AG10803 (cell line): ENCODE data around the gene KDM2A.
A peak's percentile ranks its signal among the peaks of the same experiment; 100 is the strongest.
"Not testable (repeated sequence)": the region's sequence is repeated elsewhere in the genome, so short reads cannot be mapped to it uniquely, and the experiment has no call there.

Experiments used
- DNase-seq: peaks from one replicate; pipeline ENCODE4 v3.0.0; 2010; ENCODE audit warnings: low read depth
- H3K4me3 ChIP-seq: 2 replicates; pipeline ENCODE4 v1.5.1; 2011; ENCODE audit warnings: mild to moderate bottlenecking, low read length, control low read depth
- CTCF ChIP-seq: conservative IDR thresholded peaks from 2 replicates; pipeline ENCODE4 v1.5.1; 2011; ENCODE audit warnings: mild to moderate bottlenecking, low read length, control low read depth, inconsistent platforms

KDM2A gene

GRCh38 chr11:67211656-67212436 lies 92.8 kb downstream of the KDM2A start:
- DNase-seq, result no peak
- no peak for TF ChIP-seq CTCF
- no peak overlapping the region for H3K4me3 ChIP-seq

- no peak overlapping the region for H3K4me3 ChIP-seq
- no peak for DNase-seq
- no peak for TF ChIP-seq CTCF
Observed at GRCh38 chr11:67213178-67213621, 94.1 kb downstream of the KDM2A start.

GRCh38 chr11:67227726-67228125 lies 108.7 kb downstream of the KDM2A start:
- no peak for TF ChIP-seq CTCF
- H3K4me3 ChIP-seq, result no peak overlapping the region
- DNase-seq, result no peak

- peak; percentile 16 for DNase-seq
- no peak overlapping the region for H3K4me3 ChIP-seq
- no peak for TF ChIP-seq CTCF
Observed at GRCh38 chr11:67230406-67230805, 111.3 kb downstream of the KDM2A start.

- no peak for DNase-seq
- TF ChIP-seq CTCF, result no peak
Observed at GRCh38 chr11:67230886-67231285, 111.8 kb downstream of the KDM2A start.

GRCh38 chr11:67233584-67234190 lies 114.6 kb downstream of the KDM2A start:
- TF ChIP-seq CTCF, result no peak
- no peak for DNase-seq
- no peak overlapping the region for H3K4me3 ChIP-seq

More at GRCh38 chr11:67230886-67231285, 111.8 kb downstream of the KDM2A start:
- no peak overlapping the region for H3K4me3 ChIP-seq

- not testable (repeated sequence) for DNase-seq, H3K4me3 ChIP-seq
Observed at GRCh38 chr11:67234571-67234970, 115.5 kb downstream of the KDM2A start.
